Body of pancreas (tissue), 4 donors: ENCODE results near the gene ACSM2A. TPM values are rescaled to one million over a fixed set of nuclear protein-coding genes. Genes with fewer than 3 reads are reported as not detected.
"Not testable (repeated sequence)": the region's sequence is repeated elsewhere in the genome, so short reads cannot be mapped to it uniquely, and the experiment has no call there.

Experiments
- ATAC-seq: fragments of 150-250 bp; one replicate; pipeline ENCODE4 v1.9.1; 2016
- DNase-seq, 4 donors: peaks; one replicate each; pipeline ENCODE4 v3.0.0-alpha.2; 2019
- H3K27ac ChIP-seq, 4 donors: fragments of 200-600 bp; sonication (generic); 1 replicate in 3 of 4; 2 replicates in 1 of 4; pipeline versions ENCODE4 v1.5.1 to v1.6.1; 2016 to 2019; ENCODE audit warnings: mild to moderate bottlenecking in 1 of 4, mixed read lengths in 1 of 4, moderate library complexity in 1 of 4
- H3K27me3 ChIP-seq, 2 donors: fragments of 200-600 bp; sonication (generic); one replicate each; pipeline ENCODE4 v1.6.0; 2016; ENCODE audit warnings: mild to moderate bottlenecking in 1 of 2
- H3K36me3 ChIP-seq, 2 donors: fragments of 200-600 bp; sonication (generic); replicated peaks in 1 of 2; 2 replicates each; pipeline ENCODE4 v1.5.1; 2016; ENCODE audit warnings: low read depth in 2 of 2; ENCODE audit not compliant: insufficient read depth in 1 of 2
- H3K4me1 ChIP-seq: fragments of 200-600 bp; sonication (generic); one replicate; pipeline ENCODE4 v1.6.0; 2016
- H3K4me3 ChIP-seq, 2 donors: fragments of 200-600 bp; sonication (generic); 1 replicate in 1 of 2; 2 replicates in 1 of 2; pipeline ENCODE4 v1.5.1; 2016 to 2019
- H3K9me3 ChIP-seq, 3 donors: fragments of 200-600 bp; sonication (generic); 1 replicate in 2 of 3; 2 replicates in 1 of 3; pipeline ENCODE4 v1.5.1; 2016
- POLR2A ChIP-seq, 3 donors: fragments of 450-650 bp; IDR thresholded peaks; one replicate each; pipeline ENCODE4 v1.6.1; 2016; ENCODE audit warnings: antibody characterized with exemption in 3 of 3, mild to moderate bottlenecking in 2 of 3
- WGBS, 2 donors: methylation state at CpG; one replicate each; pipeline ENCODE4 v1.1.5; 2017; 5-methylcytosine and 5-hydroxymethylcytosine counted together
- intact Hi-C: fragments of 100-400 bp; cut with DNase I; formaldehyde crosslinking; loops from one replicate; pipeline ENCODE4 v1.15.1; 2023
- total RNA-seq, 2 donors: library from RNA; depleted of rRNA; stranded (reverse); fragments of >200 nt; gene quantifications; one replicate each; pipeline ENCODE4 v1.1.0, GENCODE V29; 2016
- TF ChIP-seq, protein P1 (sequence below), 7 experiments: fragments of 450-650 bp in 4 of 7; fragments of 200-600 bp in 3 of 7; sonication (generic) in 3 of 7; IDR thresholded peaks; one replicate each; pipeline ENCODE4 v1.5.1; 2016 to 2019; ENCODE audit warnings: antibody characterized with exemption in 7 of 7

Gene ACSM2A, protein sequence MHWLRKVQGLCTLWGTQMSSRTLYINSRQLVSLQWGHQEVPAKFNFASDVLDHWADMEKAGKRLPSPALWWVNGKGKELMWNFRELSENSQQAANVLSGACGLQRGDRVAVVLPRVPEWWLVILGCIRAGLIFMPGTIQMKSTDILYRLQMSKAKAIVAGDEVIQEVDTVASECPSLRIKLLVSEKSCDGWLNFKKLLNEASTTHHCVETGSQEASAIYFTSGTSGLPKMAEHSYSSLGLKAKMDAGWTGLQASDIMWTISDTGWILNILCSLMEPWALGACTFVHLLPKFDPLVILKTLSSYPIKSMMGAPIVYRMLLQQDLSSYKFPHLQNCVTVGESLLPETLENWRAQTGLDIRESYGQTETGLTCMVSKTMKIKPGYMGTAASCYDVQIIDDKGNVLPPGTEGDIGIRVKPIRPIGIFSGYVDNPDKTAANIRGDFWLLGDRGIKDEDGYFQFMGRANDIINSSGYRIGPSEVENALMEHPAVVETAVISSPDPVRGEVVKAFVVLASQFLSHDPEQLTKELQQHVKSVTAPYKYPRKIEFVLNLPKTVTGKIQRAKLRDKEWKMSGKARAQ
- total RNA-seq: not detected

DNA sequence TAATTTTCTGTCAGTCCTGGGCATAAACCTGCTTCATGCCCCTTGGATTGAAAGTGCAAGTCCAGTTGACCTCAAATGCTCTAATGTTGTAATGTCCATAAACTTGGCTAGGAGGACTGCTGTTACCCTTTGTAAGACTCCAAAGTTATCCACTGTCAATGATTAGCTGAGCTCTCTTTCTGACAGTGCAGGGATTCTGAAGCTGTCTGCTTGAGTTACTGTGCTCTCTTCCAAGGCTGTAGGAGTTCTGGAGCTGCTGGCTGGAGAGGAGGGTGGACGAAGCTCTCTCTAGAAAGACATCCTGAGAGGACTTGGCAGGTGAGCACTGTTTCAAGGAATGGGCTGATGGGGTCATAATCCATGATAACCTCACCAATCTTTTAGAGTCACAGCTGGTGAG is at the start of gene ACSM2A:
Gene ACSM2A (plus strand): TSS at position 158 of the 400 bp plus-strand sequence. CDS start 8,594 bp downstream, outside the sequence.
- WGBS, 2 donors: no CpG with 5 or more reads among the region's 1 CpG
- intact Hi-C loops, H3K4me3 ChIP-seq, H3K36me3 ChIP-seq, DNase-seq, H3K27ac ChIP-seq, H3K4me1 ChIP-seq, H3K27me3 ChIP-seq, H3K9me3 ChIP-seq, ATAC-seq: not testable (repeated sequence)

DNA sequence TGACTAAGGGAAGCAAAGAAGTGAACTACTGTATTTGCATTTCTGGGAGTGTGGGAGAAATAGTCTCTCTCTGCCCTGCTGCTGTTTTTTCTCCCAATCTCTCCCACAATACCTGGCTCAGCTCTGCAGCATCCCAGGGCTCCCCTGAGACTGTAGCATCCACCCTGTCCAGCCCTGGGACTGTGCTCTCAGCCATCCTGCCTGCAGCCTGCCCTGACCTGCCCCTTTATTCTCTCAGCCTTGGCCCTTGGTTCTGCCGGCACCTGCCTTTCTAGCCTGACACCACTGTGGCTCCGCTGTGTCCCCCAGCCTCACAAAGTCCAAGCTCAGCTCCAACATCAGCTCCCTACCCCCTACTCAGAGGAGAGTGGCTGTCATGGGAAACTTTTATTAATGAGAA is 48.7 kb upstream of the ACSM2A start:
- Histone ChIP-seq H3K9me3 (no peaks in the 10 kb centered on the region), H3K4me1 (peaks cover 14% of the 10 kb centered on the region), H3K27me3 (no peaks in the 10 kb centered on the region), H3K4me3 (no peak overlapping the region), H3K36me3 (no peaks in the 10 kb centered on the region), H3K27ac (no peak overlapping the region)
- no peak for TF ChIP-seq POLR2A (IDR thresholded peaks at IDR 0.05)
- TF ChIP-seq, protein P1, sequence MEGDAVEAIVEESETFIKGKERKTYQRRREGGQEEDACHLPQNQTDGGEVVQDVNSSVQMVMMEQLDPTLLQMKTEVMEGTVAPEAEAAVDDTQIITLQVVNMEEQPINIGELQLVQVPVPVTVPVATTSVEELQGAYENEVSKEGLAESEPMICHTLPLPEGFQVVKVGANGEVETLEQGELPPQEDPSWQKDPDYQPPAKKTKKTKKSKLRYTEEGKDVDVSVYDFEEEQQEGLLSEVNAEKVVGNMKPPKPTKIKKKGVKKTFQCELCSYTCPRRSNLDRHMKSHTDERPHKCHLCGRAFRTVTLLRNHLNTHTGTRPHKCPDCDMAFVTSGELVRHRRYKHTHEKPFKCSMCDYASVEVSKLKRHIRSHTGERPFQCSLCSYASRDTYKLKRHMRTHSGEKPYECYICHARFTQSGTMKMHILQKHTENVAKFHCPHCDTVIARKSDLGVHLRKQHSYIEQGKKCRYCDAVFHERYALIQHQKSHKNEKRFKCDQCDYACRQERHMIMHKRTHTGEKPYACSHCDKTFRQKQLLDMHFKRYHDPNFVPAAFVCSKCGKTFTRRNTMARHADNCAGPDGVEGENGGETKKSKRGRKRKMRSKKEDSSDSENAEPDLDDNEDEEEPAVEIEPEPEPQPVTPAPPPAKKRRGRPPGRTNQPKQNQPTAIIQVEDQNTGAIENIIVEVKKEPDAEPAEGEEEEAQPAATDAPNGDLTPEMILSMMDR (IDR thresholded peaks at IDR 0.05): no peak
- WGBS, 2 donors: 95 to 96% methylated on average over 2 of the region's 2 CpGs
- no peak for ATAC-seq
- intact Hi-C loops: no loop called here
- DNase-seq: no peak

DNA sequence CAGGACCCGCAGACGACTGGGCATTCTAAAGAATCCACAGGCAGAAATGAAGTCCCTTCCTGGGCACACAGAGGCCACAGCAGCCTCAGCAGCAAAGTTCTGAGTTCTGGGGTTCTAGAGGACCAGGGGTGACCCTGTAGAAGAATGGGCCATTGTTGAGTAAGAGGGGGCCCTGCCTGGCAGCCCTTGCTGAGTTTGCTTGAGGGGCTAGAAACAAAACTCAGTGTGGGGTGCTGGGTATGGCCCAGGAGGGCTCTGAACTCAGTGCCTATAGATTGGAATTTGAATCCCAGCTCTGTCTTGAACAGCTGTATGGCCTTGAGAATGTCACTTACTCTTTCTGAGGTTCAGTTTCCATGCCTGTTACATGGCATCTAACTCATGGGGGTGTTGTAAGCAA is 46.7 kb upstream of the ACSM2A start, which contains the start of gene PDILT:
Gene PDILT (minus strand): TSS at position 101 of the 400 bp plus-strand sequence. CDS start 5,437 bp downstream, outside the sequence.
- H3K9me3 ChIP-seq: no peaks in the 10 kb centered on the region
- intact Hi-C loops: no loop called here
- no peaks in the 10 kb centered on the region for H3K27me3 ChIP-seq
- WGBS, 2 donors: 93 to 100% methylated on average over 2 of the region's 2 CpGs
- H3K27ac ChIP-seq: no peak within 1 kb of the TSS
- ATAC-seq: no peak
- H3K4me3 ChIP-seq: no peak within 1 kb of the TSS
- TF ChIP-seq POLR2A (IDR thresholded peaks at IDR 0.05): no peak
- no peak for DNase-seq
- no peaks in the 10 kb centered on the region for H3K36me3 ChIP-seq
- H3K4me1 ChIP-seq: peaks cover 14% of the 10 kb centered on the region

DNA sequence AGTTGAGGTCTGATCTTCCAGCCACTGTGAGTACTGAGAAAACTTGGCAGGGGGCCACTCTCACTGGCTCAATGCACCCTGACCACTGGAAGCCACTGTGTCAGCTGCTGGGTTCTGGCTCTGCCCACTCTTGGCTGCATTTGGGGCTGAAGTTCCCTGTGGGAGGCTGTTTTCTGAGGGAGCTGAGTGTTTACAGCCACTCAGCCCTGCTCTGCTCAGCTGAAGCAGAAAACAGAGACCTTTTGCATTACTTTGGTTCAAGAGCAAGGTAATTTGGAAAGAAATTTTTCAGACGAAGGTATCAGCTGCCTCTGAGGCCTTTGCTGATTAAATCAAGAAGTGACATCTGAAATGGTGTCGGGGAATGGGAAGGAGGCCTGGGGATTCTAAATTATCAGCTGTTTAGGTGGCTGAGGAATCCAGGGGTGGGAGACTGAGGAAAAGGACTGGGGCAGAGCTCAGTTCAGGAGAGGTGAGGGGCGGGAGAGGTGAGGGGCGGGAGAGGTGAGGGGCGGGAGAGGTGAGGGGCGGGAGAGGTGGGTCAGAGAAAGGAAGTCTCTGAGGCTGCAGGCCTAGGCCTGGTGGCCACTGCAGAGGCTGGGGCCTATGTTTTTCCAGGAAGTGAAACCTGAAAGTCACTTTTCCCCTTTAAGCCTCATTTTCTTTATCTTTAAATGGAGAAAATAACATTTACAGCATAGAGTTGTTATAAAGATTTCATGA is 41.8 kb upstream of the ACSM2A start, which contains the start of gene ACSM5:
Gene ACSM5 (plus strand): TSS at position 137 of the 723 bp plus-strand sequence. CDS start 1,951 bp downstream, outside the sequence.
- Histone ChIP-seq H3K4me1 (no peaks in the 10 kb centered on the region), H3K27ac (peak within 1 kb of the TSS in 2 of 4 donors; percentile 1 to 24), H3K36me3 (no peaks in the 10 kb centered on the region), H3K4me3 (no peak within 1 kb of the TSS), H3K9me3 (no peaks in the 10 kb centered on the region), H3K27me3 (no peaks in the 10 kb centered on the region)
- peak in 1 of 3 donors; percentile 20 for TF ChIP-seq POLR2A (IDR thresholded peaks at IDR 0.05)
- TF ChIP-seq, protein P1 (IDR thresholded peaks at IDR 0.05): no peak
- peak; percentile 65 to 73 (median 70) for DNase-seq
- ATAC-seq: peak; percentile 33
- intact Hi-C loops: no loop called here
- 76% methylated on average over 6 of the region's 6 CpGs for WGBS, 2 donors

DNA sequence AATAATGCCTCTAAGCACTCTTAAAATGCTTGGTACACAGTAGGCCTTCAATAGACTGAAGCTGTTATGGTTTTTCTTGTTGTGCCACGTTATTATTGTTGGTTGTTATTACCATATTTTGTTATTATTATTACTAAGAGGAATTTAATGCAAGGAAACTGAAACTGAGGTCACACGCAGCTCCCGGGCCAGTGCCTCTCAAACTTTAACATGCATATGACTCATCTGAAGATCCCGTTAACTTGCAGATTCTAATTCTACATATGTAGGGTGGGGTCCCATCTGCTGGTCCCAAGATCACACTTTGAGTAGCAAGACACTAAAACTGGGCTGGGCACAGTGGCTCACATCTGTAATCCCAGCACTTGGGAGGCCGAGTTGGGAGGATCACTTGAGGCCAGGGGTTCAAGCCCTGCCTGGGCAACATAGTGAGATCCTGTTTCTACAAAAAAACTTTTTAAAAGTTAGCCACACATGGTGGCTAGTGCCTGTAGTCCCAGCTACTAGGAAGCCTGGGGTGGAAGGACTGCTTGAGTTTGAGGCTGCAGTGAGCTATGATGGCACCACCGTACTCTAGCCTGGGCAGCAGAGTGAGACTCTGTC is 41.1 kb upstream of the ACSM2A start:
- ATAC-seq: no peak
- Histone ChIP-seq H3K9me3 (no peaks in the 10 kb centered on the region), H3K36me3 (no peaks in the 10 kb centered on the region), H3K27me3 (no peaks in the 10 kb centered on the region), H3K4me1 (no peaks in the 10 kb centered on the region), H3K4me3 (no peak overlapping the region), H3K27ac (peak overlapping the region in 1 of 4 donors; percentile 24)
- TF ChIP-seq, protein P1 (IDR thresholded peaks at IDR 0.05): no peak
- no peak for TF ChIP-seq POLR2A (IDR thresholded peaks at IDR 0.05)
- DNase-seq: no peak
- WGBS, 2 donors: 81 to 85% methylated on average over 6 of the region's 6 CpGs
- intact Hi-C loops: no loop called here
